ENCODE results near the gene COL20A1. TPM values are rescaled to one million over a fixed set of nuclear protein-coding genes. Genes with fewer than 3 reads are reported as not detected.
A peak's percentile ranks its signal among the peaks of the same experiment; 100 is the strongest.

The COL20A1 gene
- total and polyA plus RNA-seq, 2 of the 13 experiments (the other 11 are each of a cell fraction or from before 2014, with no cell fraction given) = not detected

DNA sequence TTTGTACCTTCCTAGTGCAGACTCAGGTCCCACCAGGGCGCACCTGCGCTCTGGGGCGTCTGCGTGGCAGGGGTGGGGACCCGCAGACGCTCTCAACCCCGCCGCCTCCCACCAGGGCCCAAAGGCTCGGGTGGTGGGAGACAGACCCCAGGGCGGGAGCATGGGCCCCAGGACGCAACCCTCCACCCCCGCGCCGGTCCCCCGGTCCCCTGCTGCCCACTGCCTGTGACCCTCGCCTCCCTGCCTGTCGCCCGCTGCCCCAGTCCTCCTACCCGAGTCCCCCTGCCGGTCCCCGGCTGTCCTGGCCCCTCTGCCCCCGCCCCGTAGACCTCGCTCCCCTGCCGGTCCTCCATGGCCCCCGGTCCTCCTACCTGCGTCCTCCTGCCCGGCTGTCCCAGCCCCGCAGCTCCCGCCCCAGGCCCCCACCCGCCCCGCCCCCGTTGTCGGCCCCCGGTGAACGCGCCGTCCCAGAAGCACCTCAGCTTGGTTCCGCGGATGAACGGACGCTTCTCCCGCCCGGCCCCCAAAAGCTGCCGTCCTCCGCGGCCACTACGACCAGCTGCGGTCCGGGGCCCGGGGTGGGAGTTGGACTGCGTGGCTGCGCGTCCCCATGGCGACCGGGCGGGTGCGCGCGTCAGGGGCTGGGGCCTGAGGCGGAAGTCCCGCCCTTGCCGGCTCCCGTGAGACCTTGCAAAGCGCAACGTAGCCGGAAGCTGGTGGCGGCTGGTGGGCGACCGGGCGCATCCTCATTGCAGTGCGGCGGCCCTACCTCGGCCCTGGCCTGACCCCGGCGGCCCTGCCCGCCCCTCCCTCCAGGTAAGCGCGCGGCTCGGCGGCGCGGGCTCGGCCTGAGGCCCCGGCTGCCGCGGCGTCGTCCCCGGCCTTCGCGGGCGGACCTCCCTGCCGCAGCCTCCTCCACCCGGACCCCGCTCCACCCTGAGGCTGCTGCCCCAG is 20.6 kb upstream of the COL20A1 start, which contains the start of gene ARFGAP1 (continued):
- TF ChIP-seq, protein P1, sequence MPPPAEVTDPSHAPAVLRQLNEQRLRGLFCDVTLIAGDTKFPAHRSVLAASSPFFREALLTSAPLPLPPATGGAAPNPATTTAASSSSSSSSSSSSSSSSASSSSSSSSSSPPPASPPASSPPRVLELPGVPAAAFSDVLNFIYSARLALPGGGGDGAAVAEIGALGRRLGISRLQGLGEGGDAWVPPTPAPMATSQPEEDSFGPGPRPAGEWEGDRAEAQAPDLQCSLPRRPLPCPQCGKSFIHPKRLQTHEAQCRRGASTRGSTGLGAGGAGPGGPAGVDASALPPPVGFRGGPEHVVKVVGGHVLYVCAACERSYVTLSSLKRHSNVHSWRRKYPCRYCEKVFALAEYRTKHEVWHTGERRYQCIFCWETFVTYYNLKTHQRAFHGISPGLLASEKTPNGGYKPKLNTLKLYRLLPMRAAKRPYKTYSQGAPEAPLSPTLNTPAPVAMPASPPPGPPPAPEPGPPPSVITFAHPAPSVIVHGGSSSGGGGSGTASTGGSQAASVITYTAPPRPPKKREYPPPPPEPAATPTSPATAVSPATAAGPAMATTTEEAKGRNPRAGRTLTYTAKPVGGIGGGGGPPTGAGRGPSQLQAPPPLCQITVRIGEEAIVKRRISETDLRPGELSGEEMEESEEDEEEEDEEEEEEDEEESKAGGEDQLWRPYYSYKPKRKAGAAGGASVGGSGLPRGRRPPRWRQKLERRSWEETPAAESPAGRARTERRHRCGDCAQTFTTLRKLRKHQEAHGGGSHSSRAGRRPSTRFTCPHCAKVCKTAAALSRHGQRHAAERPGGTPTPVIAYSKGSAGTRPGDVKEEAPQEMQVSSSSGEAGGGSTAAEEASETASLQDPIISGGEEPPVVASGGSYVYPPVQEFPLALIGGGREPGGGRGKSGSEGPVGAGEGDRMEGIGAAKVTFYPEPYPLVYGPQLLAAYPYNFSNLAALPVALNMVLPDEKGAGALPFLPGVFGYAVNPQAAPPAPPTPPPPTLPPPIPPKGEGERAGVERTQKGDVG (CRISPR knock-in tag; IDR thresholded peaks at IDR 0.05; ENCODE audit: borderline replicate concordance) = no peak
- TF ChIP-seq SP4 (CRISPR knock-in tag; IDR thresholded peaks at IDR 0.05) = peak; percentile 86
- no peak for TF ChIP-seq CC2D1A (CRISPR knock-in tag; IDR thresholded peaks at IDR 0.05)
- TF ChIP-seq ZNF670 (CRISPR knock-in tag; IDR thresholded peaks at IDR 0.05; ENCODE audit: borderline replicate concordance) = no peak
- peak; percentile 98 for TF ChIP-seq SALL2 (CRISPR knock-in tag; IDR thresholded peaks at IDR 0.05)
- peak; percentile 38; the same call in 1 of the 2 replicates for TF ChIP-seq HBP1 (CRISPR knock-in tag; IDR thresholded peaks at IDR 0.05; ENCODE audit: low read depth)
- TF ChIP-seq, protein P2, sequence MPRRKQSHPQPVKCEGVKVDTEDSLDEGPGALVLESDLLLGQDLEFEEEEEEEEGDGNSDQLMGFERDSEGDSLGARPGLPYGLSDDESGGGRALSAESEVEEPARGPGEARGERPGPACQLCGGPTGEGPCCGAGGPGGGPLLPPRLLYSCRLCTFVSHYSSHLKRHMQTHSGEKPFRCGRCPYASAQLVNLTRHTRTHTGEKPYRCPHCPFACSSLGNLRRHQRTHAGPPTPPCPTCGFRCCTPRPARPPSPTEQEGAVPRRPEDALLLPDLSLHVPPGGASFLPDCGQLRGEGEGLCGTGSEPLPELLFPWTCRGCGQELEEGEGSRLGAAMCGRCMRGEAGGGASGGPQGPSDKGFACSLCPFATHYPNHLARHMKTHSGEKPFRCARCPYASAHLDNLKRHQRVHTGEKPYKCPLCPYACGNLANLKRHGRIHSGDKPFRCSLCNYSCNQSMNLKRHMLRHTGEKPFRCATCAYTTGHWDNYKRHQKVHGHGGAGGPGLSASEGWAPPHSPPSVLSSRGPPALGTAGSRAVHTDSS (CRISPR knock-in tag; conservative IDR thresholded peaks at IDR 0.05) = no peak; the same call in none of the 2 replicates
- 0 out of 2 replicates have a peak, but pooled peaks have one; percentile 29 for TF ChIP-seq ZNF678 (CRISPR knock-in tag; IDR thresholded peaks at IDR 0.05)
- TF ChIP-seq NCOA5 (CRISPR knock-in tag; IDR thresholded peaks at IDR 0.05) = no peak
- TF ChIP-seq SMYD3 (CRISPR knock-in tag; IDR thresholded peaks at IDR 0.05) = no peak
- TF ChIP-seq ZNF326 (CRISPR knock-in tag; IDR thresholded peaks at IDR 0.05; ENCODE audit: borderline replicate concordance) = no peak
- 0 out of 2 replicates have a peak, but pooled peaks have one; percentile 43 for TF ChIP-seq PITX1 (CRISPR knock-in tag; IDR thresholded peaks at IDR 0.05)
- TF ChIP-seq FIP1L1 (IDR thresholded peaks at IDR 0.05; ENCODE audit: borderline replicate concordance, insufficient read depth, low read depth, low read length) = no peak
- no peak; the same call in 1 of the 2 replicates for TF ChIP-seq ZFP82 (CRISPR knock-in tag; IDR thresholded peaks at IDR 0.05; ENCODE audit: borderline replicate concordance)
- TF ChIP-seq ZNF564 (CRISPR knock-in tag; IDR thresholded peaks at IDR 0.05) = 0 out of 2 replicates have a peak, but pooled peaks have one; percentile 69
- TF ChIP-seq, protein P3, sequence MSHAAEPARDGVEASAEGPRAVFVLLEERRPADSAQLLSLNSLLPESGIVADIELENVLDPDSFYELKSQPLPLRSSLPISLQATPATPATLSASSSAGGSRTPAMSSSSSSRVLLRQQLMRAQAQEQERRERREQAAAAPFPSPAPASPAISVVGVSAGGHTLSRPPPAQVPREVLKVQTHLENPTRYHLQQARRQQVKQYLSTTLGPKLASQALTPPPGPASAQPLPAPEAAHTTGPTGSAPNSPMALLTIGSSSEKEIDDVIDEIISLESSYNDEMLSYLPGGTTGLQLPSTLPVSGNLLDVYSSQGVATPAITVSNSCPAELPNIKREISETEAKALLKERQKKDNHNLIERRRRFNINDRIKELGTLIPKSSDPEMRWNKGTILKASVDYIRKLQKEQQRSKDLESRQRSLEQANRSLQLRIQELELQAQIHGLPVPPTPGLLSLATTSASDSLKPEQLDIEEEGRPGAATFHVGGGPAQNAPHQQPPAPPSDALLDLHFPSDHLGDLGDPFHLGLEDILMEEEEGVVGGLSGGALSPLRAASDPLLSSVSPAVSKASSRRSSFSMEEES (CRISPR knock-in tag; IDR thresholded peaks at IDR 0.05) = peak; percentile 55; the same call in 1 of the 2 replicates
- no peak for TF ChIP-seq ZNF878 (CRISPR knock-in tag; IDR thresholded peaks at IDR 0.05)
- no peak for TF ChIP-seq ZNF17 (CRISPR knock-in tag; IDR thresholded peaks at IDR 0.05)
- TF ChIP-seq ZNF790 (CRISPR knock-in tag; IDR thresholded peaks at IDR 0.05; ENCODE audit: borderline replicate concordance) = peak; percentile 55; the same call in 1 of the 2 replicates
- TF ChIP-seq YEATS2 (CRISPR knock-in tag; IDR thresholded peaks at IDR 0.05; ENCODE audit: borderline replicate concordance) = peak; percentile 96
- TF ChIP-seq ZNF547 (CRISPR knock-in tag; IDR thresholded peaks at IDR 0.05) = no peak; the same call in none of the 2 replicates
